Bronchial smooth muscle cell (primary cell): ENCODE measurements around the gene MDGA2. TPM values are rescaled to one million over a fixed set of nuclear protein-coding genes. Genes with fewer than 3 reads are reported as not detected.

Experiments
- total RNA-seq: library from RNA; depleted of rRNA; stranded (reverse); fragments of >200 nt; gene quantifications from 2 replicates; pipeline ENCODE4 v1.2.1, GENCODE V29; 2014

Gene MDGA2
- not detected in 2 replicates for total RNA-seq

GRCh38 chr14:47675466-47676314 is at the start of gene MDGA2:
MDGA2 (minus strand) TSS chr14:47675605.

